Middle frontal gyrus (tissue), 1 donor: Measurements from ENCODE around the gene ETV6.

Source experiments
- DNase-seq: peaks from one replicate; pipeline ENCODE4 v3.0.0-alpha.2; 2015; ENCODE audit warnings: low spot score; ENCODE audit errors: extremely low spot score

ETV6 gene

DNA sequence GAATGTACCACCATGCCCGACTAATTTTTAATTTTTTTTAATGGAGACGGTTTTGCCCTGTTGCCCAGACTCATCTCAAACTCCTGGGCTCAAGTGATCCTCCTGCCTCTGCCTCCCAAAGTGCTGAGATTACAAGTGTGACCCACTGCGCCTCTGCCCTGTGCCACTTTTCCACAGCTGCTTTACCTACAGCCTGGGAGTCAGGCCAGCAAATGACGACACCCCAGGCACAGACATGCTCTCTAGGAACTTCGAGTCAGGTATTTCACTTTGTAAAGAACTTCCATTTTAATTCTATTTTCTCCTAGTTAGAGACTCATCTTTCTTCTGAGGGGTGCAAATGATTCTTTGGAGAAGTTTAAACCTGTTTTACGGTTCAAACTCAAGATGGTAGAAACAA is 89.0 kb downstream of the ETV6 start:
- DNase-seq: no peak

DNA sequence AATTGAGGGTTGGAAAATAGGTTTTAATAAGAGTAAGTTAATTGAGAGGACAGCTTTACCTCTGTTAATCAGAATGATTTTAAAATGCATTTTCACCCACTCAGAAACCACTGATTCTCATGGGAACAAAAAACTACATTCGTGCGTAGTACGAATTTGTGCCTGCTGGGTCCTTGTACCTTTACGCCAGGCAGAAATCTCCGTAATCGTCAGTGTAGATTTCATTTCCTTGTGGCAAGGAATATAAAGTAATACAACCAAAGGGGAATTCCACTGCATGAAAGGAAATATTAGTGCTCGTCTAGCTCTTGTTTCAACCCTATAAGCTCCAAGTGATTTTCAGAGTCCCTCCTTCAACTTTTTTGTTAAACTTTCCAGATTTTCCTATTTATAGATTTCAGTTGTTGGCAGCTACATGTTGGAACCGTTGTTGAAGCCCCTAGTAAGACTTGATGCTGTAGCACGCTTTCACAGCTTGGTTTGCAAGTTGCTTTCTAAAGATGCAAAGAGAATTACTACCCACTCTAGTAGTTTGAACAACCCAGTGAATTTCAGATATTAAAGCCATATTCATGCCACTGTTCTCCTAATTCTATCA is 90.6 kb downstream of the ETV6 start:
- no peak for DNase-seq

DNA sequence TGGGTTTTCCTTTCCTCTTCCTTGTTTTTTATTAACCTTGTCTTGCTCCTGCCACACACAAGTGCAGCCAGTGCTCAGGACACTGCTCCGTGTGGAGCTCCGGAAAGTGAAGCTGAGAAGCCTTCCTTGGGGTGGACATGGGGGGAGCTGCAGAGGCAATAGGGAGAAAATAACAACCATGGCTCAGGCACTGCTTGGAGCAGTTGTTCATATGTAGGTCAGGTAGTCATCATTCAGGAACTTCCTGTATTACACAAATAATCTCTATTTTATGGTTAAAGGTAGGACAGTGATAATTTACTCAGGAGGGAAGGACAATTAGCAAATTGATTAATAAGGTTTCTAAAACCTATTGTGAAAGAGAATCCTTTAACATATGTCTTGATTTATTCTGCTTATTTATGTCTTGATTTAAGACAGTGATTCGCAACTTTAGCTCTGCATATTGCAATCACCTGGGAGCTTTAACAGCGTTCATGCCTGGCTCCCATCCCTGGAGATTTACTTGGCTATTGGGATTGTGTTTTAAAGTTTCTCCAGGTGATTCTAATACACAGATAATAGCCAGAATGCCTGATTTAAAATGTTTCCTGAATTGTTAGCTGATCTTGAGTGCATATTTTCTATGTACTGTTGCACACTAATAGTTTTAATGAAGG is 92.1 kb downstream of the ETV6 start:
- DNase-seq: no peak

DNA sequence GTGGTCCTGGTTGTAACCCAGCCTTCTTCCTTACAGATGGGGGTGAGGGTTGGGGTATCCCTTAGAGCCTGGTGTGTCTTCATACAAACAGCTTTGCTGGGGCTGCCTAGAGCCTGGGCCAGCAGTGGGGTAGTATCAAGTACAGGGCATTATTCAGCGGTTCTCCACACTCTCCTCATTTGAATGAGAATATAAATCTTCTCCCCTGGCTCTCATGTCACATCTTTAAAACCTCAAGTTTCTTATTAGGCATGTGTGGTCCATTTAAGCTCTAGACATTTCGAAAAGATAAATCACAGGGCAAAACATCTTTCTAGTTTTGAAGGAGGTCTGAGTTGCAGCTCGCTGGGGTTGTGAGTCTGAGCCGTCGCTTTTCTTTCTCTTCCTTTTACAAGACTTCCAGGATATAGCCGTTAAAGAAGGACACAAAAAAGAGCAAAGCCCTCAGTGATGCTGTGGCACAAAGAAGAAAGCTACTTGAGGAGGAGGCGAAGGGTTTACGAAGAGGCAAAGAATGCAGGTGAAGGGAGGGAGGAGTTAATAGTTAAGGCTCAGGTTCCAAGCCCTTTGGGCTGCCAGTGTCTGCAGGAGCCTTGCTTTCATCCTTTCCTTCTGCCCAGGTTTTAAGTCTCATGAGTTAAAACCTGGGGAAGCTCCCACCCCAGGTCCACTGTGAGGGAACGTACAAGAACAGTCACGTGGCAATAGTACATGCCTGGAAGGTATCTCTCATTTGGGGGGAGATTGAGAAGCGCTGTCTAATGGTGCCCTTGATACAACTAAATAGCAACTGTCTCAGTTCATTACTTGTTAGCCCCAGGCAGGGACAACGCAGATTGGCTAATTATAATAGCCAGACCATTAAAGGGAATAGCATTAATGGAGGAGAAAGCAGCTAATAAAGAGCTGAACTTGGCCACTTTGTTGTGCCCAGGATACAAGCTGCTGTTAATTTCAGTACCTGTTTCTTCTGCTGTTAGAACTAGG is 94.2 kb downstream of the ETV6 start:
- DNase-seq: no peak

DNA sequence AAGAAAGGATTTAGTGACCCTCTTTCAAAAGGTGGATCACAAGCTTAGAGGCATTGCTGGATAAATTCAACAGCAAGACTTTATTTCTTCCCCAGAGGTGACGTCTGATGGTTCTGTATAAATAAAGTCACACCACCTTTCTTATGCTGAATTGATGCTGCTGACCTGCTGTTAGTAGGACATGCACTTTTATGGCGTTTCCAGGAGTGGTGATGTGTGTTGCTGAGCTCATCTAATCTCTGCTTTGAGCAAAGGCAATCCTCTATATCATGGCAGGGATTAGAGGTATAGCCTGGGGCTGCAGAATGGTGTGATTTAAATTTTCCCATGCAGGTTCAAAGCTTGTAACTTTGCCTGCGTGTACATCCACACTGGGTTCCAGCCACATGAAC is 94.9 kb downstream of the ETV6 start:
- no peak for DNase-seq

DNA sequence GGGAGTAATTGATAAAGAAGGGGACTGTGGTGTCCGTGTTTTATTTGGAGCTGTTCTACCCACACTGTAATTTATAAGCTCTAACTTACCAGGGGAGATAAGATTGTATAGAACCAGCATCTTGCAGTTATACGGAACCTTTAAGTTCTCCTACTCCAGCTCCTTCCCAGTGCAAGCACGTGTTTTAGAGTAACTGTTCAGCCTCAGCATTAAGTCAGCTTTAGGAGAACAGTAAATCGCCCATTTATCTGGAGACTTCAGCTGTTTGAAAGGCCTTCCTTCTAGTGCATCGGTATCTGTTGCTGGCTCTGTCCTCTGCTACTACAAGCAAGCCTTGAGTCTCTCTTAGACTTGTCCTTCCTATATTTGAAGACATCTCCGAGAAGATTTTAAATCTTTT is 95.6 kb downstream of the ETV6 start:
- no peak for DNase-seq

DNA sequence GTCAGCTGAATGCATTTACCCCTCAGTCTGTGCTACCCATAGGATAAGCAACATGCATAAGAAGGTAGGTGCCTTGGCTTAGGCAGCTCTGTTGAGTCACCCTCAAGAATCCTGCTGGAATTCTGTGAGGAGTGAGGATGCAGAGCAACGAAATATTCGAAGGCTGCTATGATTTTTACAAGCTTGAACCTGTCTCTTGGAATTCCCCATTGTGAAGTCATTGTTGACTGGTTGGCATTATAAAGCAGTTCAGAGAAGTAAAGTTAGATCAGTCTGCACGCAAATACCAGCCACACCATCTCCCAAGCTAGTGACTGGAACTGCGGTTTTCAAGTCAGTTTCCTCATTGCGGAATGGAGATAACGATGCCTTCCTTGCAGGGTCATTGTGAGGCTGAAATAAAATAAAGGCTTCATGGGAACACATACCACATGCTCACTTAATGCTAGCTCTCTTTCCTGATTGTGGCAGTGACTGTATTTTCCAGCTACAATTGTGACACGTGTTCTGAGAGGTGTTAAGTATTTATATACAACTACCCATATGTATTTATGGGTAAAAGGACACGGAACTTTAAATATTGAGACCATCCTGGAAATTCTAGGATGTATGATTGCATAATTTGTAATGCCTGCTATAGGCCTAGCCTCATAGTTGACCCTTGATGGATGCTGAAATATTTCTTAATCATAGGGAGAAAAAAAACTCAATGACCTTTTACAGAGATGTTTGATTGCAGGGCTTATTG is 96.7 kb downstream of the ETV6 start:
- no peak for DNase-seq

DNA sequence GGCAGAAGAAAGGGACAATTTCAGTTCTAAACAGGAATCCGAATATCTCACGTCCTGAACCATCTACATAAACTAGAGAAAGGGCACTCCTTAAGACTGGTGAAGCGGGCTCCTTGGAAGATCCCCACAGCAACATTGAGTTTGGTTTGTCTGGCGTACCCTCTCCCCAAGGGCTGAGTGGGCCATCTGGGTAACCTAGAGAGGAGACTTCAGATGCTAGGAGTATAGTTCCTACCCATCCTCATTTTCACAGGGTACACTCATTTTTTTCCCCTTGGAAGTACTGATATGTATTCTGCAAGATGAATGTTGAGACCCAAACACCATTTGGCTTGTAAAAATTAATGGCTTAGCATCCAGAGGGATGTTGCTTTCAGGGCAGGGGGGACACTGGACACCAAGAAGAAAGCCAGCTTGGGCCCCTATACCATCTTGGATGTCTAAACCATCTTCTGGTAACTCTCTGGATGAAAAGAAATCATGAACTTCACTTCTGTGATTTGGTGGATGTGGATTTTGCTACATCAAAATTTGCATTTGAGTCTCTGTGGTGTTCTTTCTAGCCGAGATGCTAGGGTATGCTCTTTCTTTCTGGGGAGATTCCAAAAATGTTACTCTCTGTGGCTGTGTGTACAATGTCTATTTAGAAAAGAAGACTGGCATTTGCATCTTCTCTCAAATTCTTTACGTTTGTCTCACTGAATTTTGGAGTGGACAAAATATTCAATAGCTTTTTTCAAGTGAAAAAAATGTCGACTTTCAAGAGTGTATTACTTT is 97.7 kb downstream of the ETV6 start:
- DNase-seq: no peak

DNA sequence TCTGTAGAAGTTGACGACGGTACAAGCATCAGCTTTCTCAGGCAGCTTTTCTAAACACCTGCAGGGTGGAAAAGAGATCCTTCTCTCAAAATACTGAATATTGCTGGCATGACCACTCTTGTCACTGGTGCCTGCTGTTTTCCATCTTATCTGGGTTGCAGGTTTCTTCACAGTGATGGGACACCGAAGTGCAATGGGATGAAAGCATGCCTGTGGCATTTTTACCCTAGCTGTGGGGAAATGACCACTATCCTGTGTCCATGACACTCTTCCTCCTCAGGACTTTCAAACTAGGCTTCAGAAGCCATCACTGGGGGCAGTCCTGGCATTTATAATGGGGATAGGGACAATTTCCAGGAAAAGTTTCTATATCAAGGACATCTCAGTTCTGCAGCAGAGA is 98.5 kb downstream of the ETV6 start:
- no peak for DNase-seq

DNA sequence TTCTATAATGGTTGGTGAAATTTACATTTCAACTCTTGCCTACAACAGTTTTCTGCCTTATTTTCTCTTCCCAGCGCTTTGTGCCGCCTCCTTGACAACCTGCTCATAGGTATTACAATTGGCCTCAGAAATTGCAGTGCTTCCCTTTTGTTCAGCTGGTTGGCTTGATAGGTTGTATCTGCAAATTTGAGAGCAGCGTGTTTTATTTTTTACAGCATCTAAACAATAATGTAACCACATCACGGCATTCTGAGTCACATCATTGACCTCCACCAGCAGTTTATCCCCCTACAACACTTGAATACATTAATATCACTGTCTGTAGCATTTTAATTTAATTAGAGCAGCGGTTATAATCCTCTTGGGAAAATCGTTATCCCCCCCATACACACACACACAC is 99.4 kb downstream of the ETV6 start:
- DNase-seq: no peak

DNA sequence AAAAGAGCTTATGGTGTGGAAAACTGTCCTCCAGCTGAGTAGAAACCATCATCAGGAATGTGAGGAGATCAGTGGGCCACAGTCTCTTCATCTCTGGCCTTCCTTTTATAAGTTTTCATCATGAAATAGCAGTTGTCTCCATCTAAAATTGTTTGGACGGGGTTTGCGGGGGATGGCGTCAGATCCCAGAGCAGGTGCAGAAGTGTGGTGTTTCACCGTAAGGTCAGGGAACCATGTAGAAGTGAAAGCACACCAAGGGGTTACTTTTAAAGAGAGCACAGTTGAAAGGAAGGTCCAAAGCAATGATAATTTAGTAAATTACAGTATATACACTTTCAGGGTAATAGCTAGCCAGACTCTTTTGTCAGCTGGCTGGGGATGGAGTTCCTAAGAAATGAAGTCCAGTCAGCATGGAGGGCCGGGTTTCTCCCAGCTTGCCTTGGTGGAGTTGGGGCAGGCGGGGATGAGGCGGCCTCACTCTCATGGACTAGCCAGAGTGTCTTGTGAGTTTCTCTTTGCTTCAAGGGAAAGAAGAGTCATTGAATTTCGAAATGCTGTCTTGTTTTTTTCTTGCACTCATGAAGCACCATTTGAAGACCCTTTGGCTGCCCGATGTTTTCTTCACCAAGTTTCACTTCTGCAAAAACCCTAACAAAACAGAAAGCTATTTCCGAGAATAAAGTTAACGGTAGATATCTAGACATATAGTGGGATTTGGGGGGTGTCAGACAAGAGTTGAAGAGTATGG is 100.6 kb downstream of the ETV6 start:
- no peak for DNase-seq

DNA sequence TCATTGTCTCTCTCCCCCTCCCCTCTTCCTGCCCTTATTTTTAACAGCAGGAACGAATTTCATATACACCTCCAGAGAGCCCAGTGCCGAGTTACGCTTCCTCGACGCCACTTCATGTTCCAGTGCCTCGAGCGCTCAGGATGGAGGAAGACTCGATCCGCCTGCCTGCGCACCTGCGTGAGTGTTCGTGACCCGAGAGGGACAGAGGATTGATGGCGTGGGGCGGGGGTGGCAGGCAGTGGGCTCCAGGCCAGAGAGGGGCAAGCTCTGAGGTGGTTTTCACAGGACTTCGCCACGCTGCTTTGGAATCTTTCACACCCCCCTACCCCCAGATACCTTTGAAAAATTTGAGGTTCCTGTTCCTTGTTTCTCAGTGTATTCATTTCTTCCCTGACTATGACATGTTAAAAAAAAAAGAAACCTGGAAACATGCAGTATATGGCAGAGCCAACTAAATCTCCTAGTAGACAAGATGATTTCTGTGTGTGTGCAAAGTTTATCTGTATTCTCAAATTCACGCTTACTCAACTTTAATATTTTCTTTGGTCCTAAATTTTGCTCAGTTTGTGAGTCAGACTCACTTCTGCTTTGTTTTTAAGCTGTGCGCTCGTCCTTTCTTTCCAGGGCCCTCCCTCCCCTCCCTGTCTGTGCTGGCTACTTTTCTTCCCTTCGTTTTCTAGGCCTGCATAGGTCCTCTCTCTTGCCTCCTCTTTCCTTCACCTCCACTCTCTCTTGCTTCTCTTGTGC is 103.1 kb downstream of the ETV6 start:
- DNase-seq: no peak

DNA sequence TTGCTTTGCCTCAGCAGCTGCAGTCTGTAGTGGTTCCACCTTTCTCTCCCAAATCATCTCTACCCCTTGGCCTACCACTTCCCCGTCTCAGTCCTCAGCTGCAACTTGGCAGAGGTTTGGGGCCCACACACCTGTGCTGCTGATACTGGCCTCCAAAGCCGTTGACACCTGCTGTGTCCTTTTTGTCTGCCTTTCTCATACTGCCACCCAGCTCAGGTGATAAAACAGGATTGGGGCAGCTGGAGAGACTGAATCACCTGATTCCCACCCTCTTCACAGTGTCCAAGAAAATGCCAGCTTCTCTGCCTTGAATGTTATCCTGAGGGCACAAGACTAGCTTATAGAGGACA is 103.7 kb downstream of the ETV6 start:
- no peak for DNase-seq

DNA sequence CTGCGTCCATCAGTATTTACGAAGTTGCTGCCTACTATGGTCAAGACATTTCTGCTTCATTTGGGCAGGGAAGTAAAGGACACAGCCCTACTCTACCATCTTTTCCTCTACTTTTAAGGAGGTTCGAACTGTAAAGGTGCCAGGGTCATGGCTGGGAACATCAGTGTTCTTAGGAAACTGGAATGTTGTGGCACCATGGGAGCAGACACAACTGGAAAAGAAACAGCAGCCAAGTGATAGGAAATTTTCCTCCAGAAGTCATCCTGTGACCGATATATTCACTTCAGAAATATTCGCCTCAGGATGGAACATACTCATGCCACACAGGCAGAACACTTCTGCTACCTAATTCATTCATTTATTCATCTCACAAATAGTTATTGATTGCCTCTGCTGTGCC is 104.4 kb downstream of the ETV6 start:
- no peak for DNase-seq

DNA sequence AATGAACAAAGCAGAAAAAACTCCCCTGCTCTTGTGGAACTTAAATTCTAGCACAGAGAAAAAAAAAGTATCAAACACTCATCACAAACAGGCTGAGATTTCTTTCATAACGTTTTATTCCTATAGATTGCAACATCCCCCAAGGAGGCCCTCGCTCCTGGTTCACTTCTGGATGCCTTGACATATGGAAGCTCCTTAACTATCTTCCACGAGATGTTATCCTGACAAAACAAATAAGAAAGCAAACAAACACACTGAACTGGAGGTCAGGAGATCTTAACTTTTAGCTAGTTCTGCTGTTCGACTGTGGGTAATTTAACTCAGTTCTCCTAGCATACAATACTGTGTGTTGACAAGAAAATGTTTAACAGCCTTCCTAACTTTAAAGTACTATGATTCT is 104.8 kb downstream of the ETV6 start:
- DNase-seq: no peak

DNA sequence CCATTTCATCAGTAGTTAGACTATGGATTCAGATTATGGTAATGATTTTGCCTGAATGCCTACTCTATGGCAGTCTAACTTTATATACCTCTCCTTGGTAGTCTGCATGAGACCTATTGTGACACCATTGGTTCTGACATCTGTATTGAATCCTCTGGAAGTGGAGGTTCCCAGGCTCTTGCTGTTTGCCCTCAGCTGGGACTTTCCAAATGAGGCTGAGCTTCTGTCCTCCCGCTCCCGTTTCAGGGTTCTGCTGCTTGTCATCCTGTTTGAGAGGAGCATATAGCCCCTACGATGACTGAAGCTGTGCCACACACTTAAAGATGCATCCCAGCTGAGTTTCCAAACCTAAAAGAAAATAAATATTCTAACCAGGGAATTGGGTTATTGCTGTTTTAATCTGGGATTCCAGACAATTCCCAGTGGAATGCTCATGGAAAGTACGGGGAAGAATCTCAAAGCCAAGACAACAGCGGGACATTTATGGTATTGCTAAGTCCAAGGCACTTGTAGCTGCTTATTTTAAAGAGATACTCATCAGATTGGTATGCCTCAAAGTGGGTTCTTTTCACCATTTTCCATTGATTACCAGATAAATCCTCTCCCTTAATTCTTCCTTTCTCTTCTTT is 105.9 kb downstream of the ETV6 start:
- no peak for DNase-seq

DNA sequence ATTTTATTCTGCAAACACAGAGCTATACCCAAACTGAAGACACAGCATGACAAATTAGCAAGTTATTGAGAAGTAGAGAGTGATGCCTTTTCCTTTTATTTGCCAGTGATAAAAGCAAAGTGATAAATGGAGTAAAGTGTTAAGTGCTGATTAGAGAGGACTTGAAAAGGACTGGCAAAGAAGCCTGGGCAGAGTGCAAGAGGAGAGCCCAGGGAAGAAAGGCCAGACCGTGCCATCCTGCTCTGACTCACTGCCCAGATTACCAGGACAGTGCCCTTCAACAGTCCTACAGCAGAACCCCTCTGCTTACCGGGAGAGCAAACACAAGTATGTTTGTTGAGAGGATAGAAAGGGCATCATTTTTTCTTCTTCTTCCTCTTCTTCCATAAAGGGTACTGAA is 106.5 kb downstream of the ETV6 start:
- no peak for DNase-seq

DNA sequence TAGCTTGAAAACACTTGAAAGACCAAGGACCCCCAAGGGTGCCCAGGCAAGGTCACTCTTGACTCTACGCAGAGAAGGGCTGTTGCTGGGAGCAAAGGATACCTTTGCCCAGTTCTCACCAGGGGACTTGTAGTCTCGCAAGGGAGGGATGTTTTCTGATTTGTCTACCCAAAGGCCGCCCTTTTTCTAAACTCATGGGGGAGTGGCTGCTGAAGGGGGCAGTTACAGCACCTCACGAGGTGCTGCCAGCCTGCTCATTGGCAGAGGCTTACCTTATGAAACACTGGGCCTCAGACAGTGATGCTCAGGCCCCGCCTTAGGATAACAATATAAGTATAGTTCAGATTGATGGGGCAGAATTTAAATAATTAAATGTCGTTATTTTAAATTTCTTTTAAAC is 107.0 kb downstream of the ETV6 start:
- DNase-seq: no peak

DNA sequence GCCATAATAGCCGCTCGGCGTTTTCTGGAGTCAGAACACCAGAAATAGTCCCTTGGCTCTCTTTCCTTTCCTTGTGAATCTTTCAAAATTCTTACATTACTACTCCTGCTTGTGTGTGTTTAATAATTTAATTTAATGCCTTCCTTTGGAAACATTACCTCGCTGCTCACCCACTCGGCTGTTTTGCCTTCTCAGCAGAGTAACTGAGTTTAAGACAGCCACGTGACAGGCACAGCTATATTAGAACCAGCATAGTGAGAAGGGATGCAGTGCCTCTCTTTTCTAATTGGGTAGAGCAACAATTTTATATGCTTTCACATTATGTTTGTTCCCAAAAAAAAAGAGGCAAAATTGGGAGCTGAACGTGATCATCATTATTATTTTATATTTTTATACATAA is 107.6 kb downstream of the ETV6 start:
- DNase-seq: no peak
